Colonic mucosa (tissue), 4 donors: ENCODE data around the gene PRICKLE2. TPM values are rescaled to one million over a fixed set of nuclear protein-coding genes. Genes with fewer than 3 reads are reported as not detected.

Experiments used
- DNase-seq: peaks from one replicate; pipeline ENCODE4 v3.0.0-alpha.2; 2020
- H3K27ac ChIP-seq: fragments of 200-600 bp; one replicate; pipeline ENCODE4 v1.8.0; 2021
- H3K27me3 ChIP-seq: fragments of 200-600 bp; one replicate; pipeline ENCODE4 v1.8.0; 2021
- H3K36me3 ChIP-seq: fragments of 200-600 bp; one replicate; pipeline ENCODE4 v1.8.0; 2021
- H3K4me1 ChIP-seq: fragments of 200-600 bp; one replicate; pipeline ENCODE4 v1.8.0; 2021; ENCODE audit warnings: mild to moderate bottlenecking
- H3K4me3 ChIP-seq: fragments of 200-600 bp; one replicate; pipeline ENCODE4 v1.8.0; 2021
- H3K9ac ChIP-seq, 2 donors: one replicate each; pipeline ENCODE4 v1.7.0; 2013; ENCODE audit warnings: control low read depth in 2 of 2, low read depth in 2 of 2, low read length in 2 of 2
- H3K9me3 ChIP-seq: fragments of 200-600 bp; one replicate; pipeline ENCODE4 v1.8.0; 2021
- CTCF ChIP-seq: fragments of 200-600 bp; IDR thresholded peaks from one replicate; pipeline ENCODE4 v1.8.0; 2022; ENCODE audit warnings: antibody characterized with exemption, mild to moderate bottlenecking
- intact Hi-C: fragments of 100-400 bp; cut with DNase I; formaldehyde crosslinking; loops from one replicate; pipeline ENCODE4 v1.14.1; 2022
- total RNA-seq, 2 donors: library from RNA; stranded (reverse); fragmentation: NEBNext Ultra II Directional in 1 of 2; extraction: Animal tissue kit (Norgen Biotek cat#: 25700) in 1 of 2; gene quantifications; one replicate each; pipeline ENCODE4 v1.2.1, GENCODE V29; 2021
- donor health status: healthy.
- donor health status: DM: no; HTN: no; CAD: no.
- donor health status: DM: no; HTN: no; CAD: no.

PRICKLE2 gene
- total RNA-seq, 2 donors from 2014 or later = 4.4 to 7.6 TPM

GRCh38 chr3:64215103-64215502 lies 10.2 kb downstream of the PRICKLE2 start:
- Histone ChIP-seq H3K9ac (no peak overlapping the region), H3K4me1 (no peaks in the 10 kb centered on the region), H3K36me3 (no peaks in the 10 kb centered on the region), H3K4me3 (no peak overlapping the region), H3K27ac (peak overlapping the region; percentile 24), H3K9me3 (no peaks in the 10 kb centered on the region), H3K27me3 (no peaks in the 10 kb centered on the region)
- DNase-seq = no peak
- intact Hi-C loops = no loop called here
- no peak for TF ChIP-seq CTCF

GRCh38 chr3:64214381-64215018 lies 10.8 kb downstream of the PRICKLE2 start:
- no peak for DNase-seq
- TF ChIP-seq CTCF = no peak
- Histone ChIP-seq H3K4me3 (no peak overlapping the region), H3K36me3 (no peaks in the 10 kb centered on the region), H3K9me3 (no peaks in the 10 kb centered on the region), H3K27me3 (no peaks in the 10 kb centered on the region), H3K9ac (peak overlapping the region in 1 of 2 donors; percentile 10), H3K27ac (peak overlapping the region; percentile 24), H3K4me1 (no peaks in the 10 kb centered on the region)
- intact Hi-C loops = no loop called here

GRCh38 chr3:64213962-64214379 lies 11.3 kb downstream of the PRICKLE2 start:
- Histone ChIP-seq H3K9ac (peak overlapping the region in 1 of 2 donors; percentile 10), H3K36me3 (no peaks in the 10 kb centered on the region), H3K4me1 (no peaks in the 10 kb centered on the region), H3K27ac (peak overlapping the region; percentile 24), H3K9me3 (no peaks in the 10 kb centered on the region), H3K27me3 (no peaks in the 10 kb centered on the region), H3K4me3 (no peak overlapping the region)
- DNase-seq = peak; percentile 59
- intact Hi-C loops = no loop called here
- no peak for TF ChIP-seq CTCF

- H3K27ac ChIP-seq = no peak overlapping the region
- no peak overlapping the region for H3K4me3 ChIP-seq
- intact Hi-C loops = no loop called here
- H3K36me3 ChIP-seq = no peaks in the 10 kb centered on the region
- H3K27me3 ChIP-seq = no peaks in the 10 kb centered on the region
- no peaks in the 10 kb centered on the region for H3K9me3 ChIP-seq
- H3K4me1 ChIP-seq = no peaks in the 10 kb centered on the region
- no peak overlapping the region for H3K9ac ChIP-seq
- DNase-seq = no peak
- no peak for TF ChIP-seq CTCF
Measured at GRCh38 chr3:64213224-64213878, 11.9 kb downstream of the PRICKLE2 start.

- no peaks in the 10 kb centered on the region for H3K9me3 ChIP-seq
- no peaks in the 10 kb centered on the region for H3K4me1 ChIP-seq
- H3K9ac ChIP-seq = no peak overlapping the region
- TF ChIP-seq CTCF = no peak
- H3K4me3 ChIP-seq = no peak overlapping the region
- H3K36me3 ChIP-seq = no peaks in the 10 kb centered on the region
- H3K27me3 ChIP-seq = no peaks in the 10 kb centered on the region
- peak; percentile 40 for DNase-seq
- intact Hi-C loops = no loop called here
- peak overlapping the region; percentile 15 for H3K27ac ChIP-seq
Measured at GRCh38 chr3:64209866-64210621, 15.2 kb downstream of the PRICKLE2 start.
